Astrocyte of the cerebellum (primary cell): ENCODE measurements around the gene REC114.

Source experiments
- DNase-seq: peaks from one replicate; pipeline ENCODE4 v3.0.0-alpha.2; 2011; ENCODE audit warnings: low read depth
- H3K4me3 ChIP-seq: 2 replicates; pipeline ENCODE4 v1.5.1; 2011; ENCODE audit warnings: mild to moderate bottlenecking, low read depth, low read length, moderate library complexity
- in situ Hi-C: cut with HindIII; loops from 2 replicates; pipeline ENCODE4 v1.10.0; 2017; ENCODE audit warnings: low sequenced_read_pairs
- TF ChIP-seq, protein P1 (sequence below): IDR thresholded peaks from 2 replicates; pipeline ENCODE4 v1.5.1; 2012; ENCODE audit warnings: low read length, low read depth, moderate library complexity, mild to moderate bottlenecking; ENCODE audit errors: missing control alignments

REC114 gene

DNA sequence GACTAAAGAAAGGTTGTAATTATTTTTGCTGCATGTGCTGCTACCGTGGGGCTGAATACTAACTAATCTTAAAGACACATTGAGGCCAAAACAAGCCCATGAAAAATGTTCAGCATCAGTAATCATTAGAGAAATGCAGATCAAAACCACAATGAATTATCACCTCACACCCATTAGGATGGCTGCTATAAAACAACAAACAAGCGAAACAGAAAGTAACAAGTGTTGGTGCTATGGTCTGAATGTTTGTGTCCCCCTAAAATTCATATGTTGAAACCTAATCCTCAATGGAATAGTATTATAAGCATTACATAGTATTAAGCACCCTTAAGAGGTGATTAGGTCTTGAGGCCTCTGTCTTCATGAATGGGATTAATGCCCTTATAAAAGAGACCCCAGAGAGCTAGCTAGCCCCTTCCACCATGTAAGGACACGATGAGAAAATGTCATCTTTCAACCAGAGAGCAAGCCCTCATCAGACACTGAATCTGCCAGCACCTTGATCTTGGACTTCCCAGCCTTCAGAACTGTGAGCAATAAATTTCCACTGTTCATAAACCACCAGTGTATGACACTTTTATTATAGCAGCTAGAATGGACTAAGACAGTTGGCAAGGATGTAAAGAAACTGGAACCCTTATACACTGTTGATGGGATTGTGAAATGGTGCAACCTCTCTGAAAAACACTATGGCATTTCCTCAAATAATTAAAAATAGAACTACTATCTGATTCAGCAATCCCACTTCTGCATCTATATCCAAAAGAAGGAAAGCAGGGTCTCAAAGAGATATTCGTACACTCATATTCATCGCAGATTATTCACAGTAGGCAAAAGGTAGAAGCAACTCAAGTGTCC is 76.1 kb downstream of the REC114 start:
- no peak for DNase-seq
- no peak overlapping the region for H3K4me3 ChIP-seq
- TF ChIP-seq, protein P1, sequence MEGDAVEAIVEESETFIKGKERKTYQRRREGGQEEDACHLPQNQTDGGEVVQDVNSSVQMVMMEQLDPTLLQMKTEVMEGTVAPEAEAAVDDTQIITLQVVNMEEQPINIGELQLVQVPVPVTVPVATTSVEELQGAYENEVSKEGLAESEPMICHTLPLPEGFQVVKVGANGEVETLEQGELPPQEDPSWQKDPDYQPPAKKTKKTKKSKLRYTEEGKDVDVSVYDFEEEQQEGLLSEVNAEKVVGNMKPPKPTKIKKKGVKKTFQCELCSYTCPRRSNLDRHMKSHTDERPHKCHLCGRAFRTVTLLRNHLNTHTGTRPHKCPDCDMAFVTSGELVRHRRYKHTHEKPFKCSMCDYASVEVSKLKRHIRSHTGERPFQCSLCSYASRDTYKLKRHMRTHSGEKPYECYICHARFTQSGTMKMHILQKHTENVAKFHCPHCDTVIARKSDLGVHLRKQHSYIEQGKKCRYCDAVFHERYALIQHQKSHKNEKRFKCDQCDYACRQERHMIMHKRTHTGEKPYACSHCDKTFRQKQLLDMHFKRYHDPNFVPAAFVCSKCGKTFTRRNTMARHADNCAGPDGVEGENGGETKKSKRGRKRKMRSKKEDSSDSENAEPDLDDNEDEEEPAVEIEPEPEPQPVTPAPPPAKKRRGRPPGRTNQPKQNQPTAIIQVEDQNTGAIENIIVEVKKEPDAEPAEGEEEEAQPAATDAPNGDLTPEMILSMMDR = no peak
- in situ Hi-C loops = no loop called here

DNA sequence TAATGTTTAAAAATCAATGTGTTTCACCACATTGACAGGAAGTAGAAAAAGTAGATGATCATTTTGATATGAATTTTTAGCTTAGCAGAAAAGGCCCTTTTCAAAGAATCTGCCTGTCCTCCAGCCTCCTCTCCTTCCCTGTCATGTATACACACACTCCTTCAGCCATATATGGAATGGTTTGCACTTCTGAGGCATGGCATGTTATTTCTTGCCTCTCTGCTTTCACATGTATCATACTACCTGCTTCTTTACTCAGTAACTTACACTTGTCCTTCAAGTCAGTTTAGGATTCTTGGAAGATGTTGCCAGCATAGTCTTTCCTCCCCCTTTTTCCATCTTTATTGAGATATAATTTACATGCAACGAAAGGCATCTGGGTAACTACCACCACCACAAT is 79.0 kb downstream of the REC114 start:
- no peak overlapping the region for H3K4me3 ChIP-seq
- TF ChIP-seq, protein P1 = no peak
- in situ Hi-C loops = no loop called here
- DNase-seq = no peak

DNA sequence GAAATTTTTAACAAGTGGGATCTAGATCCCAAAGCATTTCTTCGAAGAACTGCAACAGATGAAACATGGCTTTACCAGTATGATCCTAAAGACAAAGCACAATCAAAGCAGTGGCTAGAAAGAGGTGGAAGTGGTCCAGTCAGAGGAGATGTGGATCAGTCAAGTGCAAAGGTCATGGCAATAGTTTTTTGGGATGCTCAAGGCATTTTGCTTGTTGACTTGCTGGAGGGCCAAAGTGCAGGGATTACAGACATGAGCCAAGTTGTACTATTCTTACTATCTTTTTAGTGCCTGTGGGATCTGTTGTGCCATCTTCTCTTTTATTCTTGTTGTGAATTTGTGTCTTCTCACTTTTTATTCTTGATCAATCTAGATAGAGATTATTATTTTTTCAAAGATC is 82.0 kb downstream of the REC114 start:
- no peak overlapping the region for H3K4me3 ChIP-seq
- DNase-seq = no peak
- TF ChIP-seq, protein P1 = no peak
- in situ Hi-C loops = no loop called here

DNA sequence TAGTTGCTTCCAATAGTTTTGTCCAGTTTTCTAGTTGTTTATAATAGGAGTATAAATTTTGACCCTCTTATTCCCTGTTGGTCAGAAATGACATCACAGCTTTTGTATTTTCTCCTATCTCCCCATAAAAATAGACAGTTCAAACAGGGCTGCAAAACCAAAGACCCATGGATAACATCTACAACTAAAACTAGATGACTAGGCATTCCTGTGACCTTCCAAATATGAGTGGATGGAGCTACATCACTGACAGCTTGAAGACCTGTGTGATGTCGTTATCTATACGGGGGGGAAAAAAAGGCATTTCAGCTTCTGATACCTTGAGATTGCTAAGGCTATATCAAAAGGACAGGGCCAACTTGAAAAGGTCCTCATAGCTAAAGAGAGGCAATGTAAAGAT is 84.6 kb downstream of the REC114 start:
- no peak for DNase-seq
- TF ChIP-seq, protein P1 = no peak
- in situ Hi-C loops = no loop called here
- no peak overlapping the region for H3K4me3 ChIP-seq

DNA sequence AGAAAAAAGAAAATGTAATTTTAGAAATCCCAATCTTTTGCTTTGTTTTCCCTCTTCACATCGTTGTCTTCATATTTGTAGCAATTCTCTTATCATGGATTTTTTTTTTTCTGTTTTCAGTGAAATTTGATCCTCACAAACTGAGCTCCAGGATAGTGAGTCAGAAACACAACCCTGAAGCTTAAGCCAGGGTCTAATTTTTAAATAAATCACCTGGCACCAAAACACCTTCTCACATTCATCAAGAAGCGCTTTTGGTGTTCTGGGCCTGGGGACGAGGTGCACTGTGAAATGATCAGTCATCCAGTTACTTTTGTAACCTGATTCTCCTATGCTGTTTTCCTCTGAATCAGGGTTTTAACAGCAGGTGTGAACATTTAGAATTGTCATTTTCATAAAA is 87.7 kb downstream of the REC114 start:
- in situ Hi-C loops = no loop called here
- no peak overlapping the region for H3K4me3 ChIP-seq
- TF ChIP-seq, protein P1 = no peak
- DNase-seq = no peak

DNA sequence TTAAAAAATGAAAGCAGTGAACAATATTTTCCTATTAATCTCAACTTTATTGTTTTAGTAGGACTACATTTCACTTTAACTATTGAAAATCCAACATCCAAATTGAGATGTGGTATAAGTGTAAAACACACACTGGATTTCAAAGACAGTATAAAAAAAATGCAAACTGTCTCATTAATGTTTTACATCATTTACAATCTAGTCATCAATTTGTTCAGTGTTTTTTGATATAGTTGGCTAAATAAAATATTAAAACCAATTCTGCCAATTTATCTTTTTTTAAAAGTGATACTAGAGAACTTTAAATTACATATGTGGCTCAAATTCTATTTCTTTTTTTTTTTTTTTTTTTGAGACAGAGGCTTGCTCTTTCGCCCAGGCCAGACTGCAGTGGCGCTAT is 95.2 kb downstream of the REC114 start:
- no peak overlapping the region for H3K4me3 ChIP-seq
- TF ChIP-seq, protein P1 = no peak
- in situ Hi-C loops = no loop called here
- DNase-seq = no peak
